ENCODE data around the gene HYAL2. TPM values are rescaled to one million over a fixed set of nuclear protein-coding genes. Genes with fewer than 3 reads are reported as not detected.

The HYAL2 gene
- total and polyA plus RNA-seq, 9 of the 15 experiments (the other 6 are each of a cell fraction or from before 2014, with no cell fraction given) = 0.36 to 22.7 (median 11.4) TPM; not detected in 1

DNA sequence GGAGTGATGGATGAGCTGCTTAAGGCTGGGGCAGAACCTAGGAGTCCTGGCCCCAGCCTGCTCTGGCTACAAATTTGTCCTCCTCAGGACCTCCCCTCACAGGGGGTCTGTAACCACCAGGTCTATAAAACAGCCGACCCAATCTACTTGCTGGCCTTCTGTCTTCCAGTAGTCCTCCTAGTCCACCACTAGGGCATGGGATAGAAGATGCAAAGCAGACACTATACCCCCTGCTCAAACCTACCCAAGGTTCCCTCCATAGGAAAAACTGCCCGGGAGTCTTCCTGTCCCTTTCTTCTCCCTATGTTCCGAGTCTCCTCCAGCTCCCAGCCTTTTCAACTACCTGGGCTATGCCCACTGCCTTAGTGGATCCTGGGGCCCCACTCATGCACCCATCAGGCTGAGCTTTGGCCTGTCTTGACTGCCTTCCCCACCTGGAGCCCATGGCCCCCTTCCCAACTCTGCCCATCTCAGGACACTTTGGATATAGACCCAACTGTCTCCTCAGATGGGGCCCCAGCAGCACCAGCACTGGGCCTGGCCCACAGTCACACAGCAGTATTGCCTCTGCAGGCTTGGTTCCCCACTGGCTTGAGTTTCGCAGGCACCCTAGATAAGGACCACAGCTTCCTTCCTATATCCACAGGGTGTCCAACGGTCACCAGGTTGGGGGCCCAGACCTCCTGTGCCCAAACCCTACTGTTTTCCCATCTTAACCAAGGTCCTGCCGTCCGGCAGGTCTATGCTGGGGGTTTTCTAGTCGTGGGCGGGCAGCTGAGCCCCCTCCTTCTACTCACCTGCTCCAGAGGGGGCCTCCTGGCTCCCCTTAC is 24.4 kb downstream of the HYAL2 start:
- intact Hi-C loops (cut with micrococcal nuclease) = loop anchor here (2.0 kb wide), 1 partner anchor 31 kb away; the partner anchor contains the start of gene TUSC2
- TF ChIP-seq MEF2D (tag; conservative IDR thresholded peaks at IDR 0.05; ENCODE audit: low read depth) (no peak), TRIM28 (IDR thresholded peaks at IDR 0.05) (no peak), E2F3 (CRISPR knock-in tag; IDR thresholded peaks at IDR 0.05) (no peak), ETV1 (tag; conservative IDR thresholded peaks at IDR 0.05; ENCODE audit: low read depth) (0 out of 2 replicates have a peak, but pooled peaks have one; percentile 21), SMARCE1 (IDR thresholded peaks at IDR 0.05) (no peak), CBFA2T3 (IDR thresholded peaks at IDR 0.05) (peak; percentile 19; the same call in 1 of the 2 replicates), ATF7 (IDR thresholded peaks at IDR 0.05) (no peak), MBD2 (IDR thresholded peaks at IDR 0.05; ENCODE audit: borderline replicate concordance, low read depth) (0 out of 2 replicates have a peak, but pooled peaks have one; percentile 2), GTF2F1 (IDR thresholded peaks at IDR 0.05; ENCODE audit: low read depth, low read length) (no peak)
- TF ChIP-seq, protein P1, sequence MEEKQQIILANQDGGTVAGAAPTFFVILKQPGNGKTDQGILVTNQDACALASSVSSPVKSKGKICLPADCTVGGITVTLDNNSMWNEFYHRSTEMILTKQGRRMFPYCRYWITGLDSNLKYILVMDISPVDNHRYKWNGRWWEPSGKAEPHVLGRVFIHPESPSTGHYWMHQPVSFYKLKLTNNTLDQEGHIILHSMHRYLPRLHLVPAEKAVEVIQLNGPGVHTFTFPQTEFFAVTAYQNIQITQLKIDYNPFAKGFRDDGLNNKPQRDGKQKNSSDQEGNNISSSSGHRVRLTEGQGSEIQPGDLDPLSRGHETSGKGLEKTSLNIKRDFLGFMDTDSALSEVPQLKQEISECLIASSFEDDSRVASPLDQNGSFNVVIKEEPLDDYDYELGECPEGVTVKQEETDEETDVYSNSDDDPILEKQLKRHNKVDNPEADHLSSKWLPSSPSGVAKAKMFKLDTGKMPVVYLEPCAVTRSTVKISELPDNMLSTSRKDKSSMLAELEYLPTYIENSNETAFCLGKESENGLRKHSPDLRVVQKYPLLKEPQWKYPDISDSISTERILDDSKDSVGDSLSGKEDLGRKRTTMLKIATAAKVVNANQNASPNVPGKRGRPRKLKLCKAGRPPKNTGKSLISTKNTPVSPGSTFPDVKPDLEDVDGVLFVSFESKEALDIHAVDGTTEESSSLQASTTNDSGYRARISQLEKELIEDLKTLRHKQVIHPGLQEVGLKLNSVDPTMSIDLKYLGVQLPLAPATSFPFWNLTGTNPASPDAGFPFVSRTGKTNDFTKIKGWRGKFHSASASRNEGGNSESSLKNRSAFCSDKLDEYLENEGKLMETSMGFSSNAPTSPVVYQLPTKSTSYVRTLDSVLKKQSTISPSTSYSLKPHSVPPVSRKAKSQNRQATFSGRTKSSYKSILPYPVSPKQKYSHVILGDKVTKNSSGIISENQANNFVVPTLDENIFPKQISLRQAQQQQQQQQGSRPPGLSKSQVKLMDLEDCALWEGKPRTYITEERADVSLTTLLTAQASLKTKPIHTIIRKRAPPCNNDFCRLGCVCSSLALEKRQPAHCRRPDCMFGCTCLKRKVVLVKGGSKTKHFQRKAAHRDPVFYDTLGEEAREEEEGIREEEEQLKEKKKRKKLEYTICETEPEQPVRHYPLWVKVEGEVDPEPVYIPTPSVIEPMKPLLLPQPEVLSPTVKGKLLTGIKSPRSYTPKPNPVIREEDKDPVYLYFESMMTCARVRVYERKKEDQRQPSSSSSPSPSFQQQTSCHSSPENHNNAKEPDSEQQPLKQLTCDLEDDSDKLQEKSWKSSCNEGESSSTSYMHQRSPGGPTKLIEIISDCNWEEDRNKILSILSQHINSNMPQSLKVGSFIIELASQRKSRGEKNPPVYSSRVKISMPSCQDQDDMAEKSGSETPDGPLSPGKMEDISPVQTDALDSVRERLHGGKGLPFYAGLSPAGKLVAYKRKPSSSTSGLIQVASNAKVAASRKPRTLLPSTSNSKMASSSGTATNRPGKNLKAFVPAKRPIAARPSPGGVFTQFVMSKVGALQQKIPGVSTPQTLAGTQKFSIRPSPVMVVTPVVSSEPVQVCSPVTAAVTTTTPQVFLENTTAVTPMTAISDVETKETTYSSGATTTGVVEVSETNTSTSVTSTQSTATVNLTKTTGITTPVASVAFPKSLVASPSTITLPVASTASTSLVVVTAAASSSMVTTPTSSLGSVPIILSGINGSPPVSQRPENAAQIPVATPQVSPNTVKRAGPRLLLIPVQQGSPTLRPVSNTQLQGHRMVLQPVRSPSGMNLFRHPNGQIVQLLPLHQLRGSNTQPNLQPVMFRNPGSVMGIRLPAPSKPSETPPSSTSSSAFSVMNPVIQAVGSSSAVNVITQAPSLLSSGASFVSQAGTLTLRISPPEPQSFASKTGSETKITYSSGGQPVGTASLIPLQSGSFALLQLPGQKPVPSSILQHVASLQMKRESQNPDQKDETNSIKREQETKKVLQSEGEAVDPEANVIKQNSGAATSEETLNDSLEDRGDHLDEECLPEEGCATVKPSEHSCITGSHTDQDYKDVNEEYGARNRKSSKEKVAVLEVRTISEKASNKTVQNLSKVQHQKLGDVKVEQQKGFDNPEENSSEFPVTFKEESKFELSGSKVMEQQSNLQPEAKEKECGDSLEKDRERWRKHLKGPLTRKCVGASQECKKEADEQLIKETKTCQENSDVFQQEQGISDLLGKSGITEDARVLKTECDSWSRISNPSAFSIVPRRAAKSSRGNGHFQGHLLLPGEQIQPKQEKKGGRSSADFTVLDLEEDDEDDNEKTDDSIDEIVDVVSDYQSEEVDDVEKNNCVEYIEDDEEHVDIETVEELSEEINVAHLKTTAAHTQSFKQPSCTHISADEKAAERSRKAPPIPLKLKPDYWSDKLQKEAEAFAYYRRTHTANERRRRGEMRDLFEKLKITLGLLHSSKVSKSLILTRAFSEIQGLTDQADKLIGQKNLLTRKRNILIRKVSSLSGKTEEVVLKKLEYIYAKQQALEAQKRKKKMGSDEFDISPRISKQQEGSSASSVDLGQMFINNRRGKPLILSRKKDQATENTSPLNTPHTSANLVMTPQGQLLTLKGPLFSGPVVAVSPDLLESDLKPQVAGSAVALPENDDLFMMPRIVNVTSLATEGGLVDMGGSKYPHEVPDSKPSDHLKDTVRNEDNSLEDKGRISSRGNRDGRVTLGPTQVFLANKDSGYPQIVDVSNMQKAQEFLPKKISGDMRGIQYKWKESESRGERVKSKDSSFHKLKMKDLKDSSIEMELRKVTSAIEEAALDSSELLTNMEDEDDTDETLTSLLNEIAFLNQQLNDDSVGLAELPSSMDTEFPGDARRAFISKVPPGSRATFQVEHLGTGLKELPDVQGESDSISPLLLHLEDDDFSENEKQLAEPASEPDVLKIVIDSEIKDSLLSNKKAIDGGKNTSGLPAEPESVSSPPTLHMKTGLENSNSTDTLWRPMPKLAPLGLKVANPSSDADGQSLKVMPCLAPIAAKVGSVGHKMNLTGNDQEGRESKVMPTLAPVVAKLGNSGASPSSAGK (IDR thresholded peaks at IDR 0.05) = no peak

More for the DNA sequence above, 24.4 kb downstream of the HYAL2 start:
- H3K4me1 ChIP-seq (replicated peaks in 1 of 2; ENCODE audit: control insufficient read depth in 2 of 2, insufficient read depth in 2 of 2, low read length in 2 of 2) = peaks cover 21 to 70% of the 10 kb centered on the region in 2 experiments; a peak in 4 of 5 replicates
- H3K36me3 ChIP-seq (ENCODE audit: control insufficient read depth, insufficient read depth, low read length) = peaks cover 19% of the 10 kb centered on the region; the same call in 2 of the 3 replicates
- POLR2A ChIA-PET = interaction anchor here (1.1 to 1.5 kb wide), 2 partner anchors 11 to 30 kb away, joined by 3 to 8 read pairs; partner anchors contain the start of gene TUSC2
- H3K79me2 ChIP-seq (ENCODE audit: control insufficient read depth, insufficient read depth, low read length) = peaks cover 46% of the 10 kb centered on the region
- WGBS (ENCODE audit: insufficient coverage, low coverage, missing lambda C conversion rate) = 4% methylated on average over 9 of the region's 9 CpGs
- peak overlapping the region; percentile 66 to 97 for H3K9ac ChIP-seq (ENCODE audit: insufficient read depth in 1 of 2, low read depth in 2 of 2, low read length in 2 of 2)
- no peak for ATAC-seq
- BruUV-seq (replicated peaks) = TSS peak; percentile 40
- no peaks in the 10 kb centered on the region for H3K9me3 ChIP-seq (replicated peaks; ENCODE audit: control insufficient read depth, insufficient read depth, low read depth, low read length)
- FAIRE-seq = peak; percentile 72
- no peaks in the 10 kb centered on the region for H3K27me3 ChIP-seq (ENCODE audit: control insufficient read depth in 2 of 2, insufficient read depth in 2 of 2, low read length in 2 of 2)
- H3K9me1 ChIP-seq (ENCODE audit: control insufficient read depth, insufficient read depth, low read length) = no peaks in the 10 kb centered on the region
- in situ Hi-C loops (cut with MboI) = no loop called here
- H3K27ac ChIP-seq (ENCODE audit: extremely low read depth, low read depth, low read length) = peak overlapping the region; percentile 76
- peak overlapping the region; percentile 86 for H3K4me2 ChIP-seq (ENCODE audit: insufficient read depth, low read length)
- no peak overlapping the region; the same call in 1 of the 2 replicates for H2AFZ ChIP-seq (ENCODE audit: low read depth, low read length)
- H3K4me3 ChIP-seq = peak overlapping the region; percentile 83
- CTCF ChIA-PET (ENCODE audit: low intra/inter-chr PET ratio) = interaction anchor here (0.7 kb wide), 1 partner anchor 368 kb away, joined by 3 read pairs; no protein-coding TSS in a partner anchor
- H4K20me1 ChIP-seq (replicated peaks; ENCODE audit: control insufficient read depth, insufficient read depth, low read length) = no peaks in the 10 kb centered on the region
- peak in 2 of 4 experiments; percentile 36 to 54 for DNase-seq (ENCODE audit: extremely low read depth in 1 of 4, low spot score in 3 of 4)
